ENCODE measurements around the gene COPB2. TPM values are rescaled to one million over a fixed set of nuclear protein-coding genes. Genes with fewer than 3 reads are reported as not detected.
"Not testable (repeated sequence)": the region's sequence is repeated elsewhere in the genome, so short reads cannot be mapped to it uniquely, and the experiment has no call there.

The COPB2 gene
- total and polyA plus RNA-seq, 2 donors (not counting 1 experiment from before 2014, with no cell fraction given), result 15.9 to 75.4 TPM

DNA sequence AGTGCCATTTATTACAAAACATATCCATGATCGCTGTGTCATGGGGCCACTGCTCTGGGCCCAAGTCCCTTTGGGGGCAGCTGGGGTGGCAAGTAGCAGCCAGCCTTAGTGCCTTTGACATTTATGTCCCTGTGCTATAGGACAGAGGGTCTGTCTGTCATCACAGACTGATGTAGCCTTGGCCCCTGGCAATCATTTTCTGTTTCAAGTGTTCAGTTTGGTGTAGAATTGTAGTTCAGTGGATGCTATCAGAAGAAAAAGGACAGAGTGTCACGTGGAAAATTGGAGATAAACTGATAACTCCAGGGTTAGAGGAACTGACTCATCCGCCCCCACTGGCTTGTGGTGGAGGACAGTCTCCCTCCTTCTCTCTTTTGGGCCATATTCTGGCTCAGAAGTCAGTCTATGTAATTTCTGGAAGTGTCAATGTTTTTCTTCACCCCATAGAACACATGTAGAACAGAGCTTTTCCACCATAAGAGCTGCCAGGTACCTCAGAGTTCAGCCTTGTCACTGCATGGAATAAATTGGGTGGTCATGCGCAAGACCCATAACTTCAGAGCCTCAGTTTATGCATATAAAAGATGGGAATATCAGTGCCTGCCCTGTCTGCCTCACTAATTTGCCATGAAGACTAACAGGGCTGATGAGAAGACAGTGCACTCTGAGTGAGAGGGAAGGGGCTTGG lies 50.1 kb downstream of the COPB2 start:
- CTCF ChIA-PET, result no interaction called here
- no peak overlapping the region for H3K27ac ChIP-seq (ENCODE audit: low read length in 2 of 2)
- peaks cover 2% of the 10 kb centered on the region for H3K9me3 Mint-ChIP-seq (ENCODE audit: insufficient read depth)

GRCh38 chr3:139338405-139338804 lies 51.0 kb downstream of the COPB2 start:
- WGBS (ENCODE audit: insufficient coverage), result 91% methylated on average over 4 of the region's 4 CpGs
- Histone ChIP-seq H3K9me3 (ENCODE audit: control extremely low read depth in 1 of 3, control insufficient read depth in 2 of 3, insufficient read depth in 1 of 3, low read length in 2 of 3) (peaks cover 0 to 1% (median 0%) of the 10 kb centered on the region in 3 donors), H3K9ac (ENCODE audit: low read length) (no peak overlapping the region), H3K4me2 (replicated peaks; ENCODE audit: low read depth, low read length, poor library complexity, severe bottlenecking) (no peak overlapping the region), H3K27me3 (replicated peaks in 1 of 4; ENCODE audit: control extremely low read depth in 1 of 4, control insufficient read depth in 3 of 4, insufficient read depth in 4 of 4, low read length in 3 of 4) (peaks cover 0 to 13% (median 3%) of the 10 kb centered on the region in 4 experiments), H2AFZ (ENCODE audit: insufficient read depth, low read depth, low read length, poor library complexity, severe bottlenecking) (no peak overlapping the region), H3K79me2 (ENCODE audit: control insufficient read depth, insufficient read depth, low read length) (peaks cover 4% of the 10 kb centered on the region), H3K4me3 (ENCODE audit: control extremely low read depth in 1 of 5, extremely low read depth in 1 of 5, insufficient read depth in 1 of 5, low read depth in 2 of 5, low read length in 4 of 5) (no peak overlapping the region), H3K27ac (ENCODE audit: low read length in 2 of 2) (no peak overlapping the region), H3K4me1 (ENCODE audit: control insufficient read depth in 2 of 2, insufficient read depth in 2 of 2, low read length in 2 of 2) (peaks cover 0 to 1% of the 10 kb centered on the region in 2 donors), H3K36me3 (replicated peaks in 1 of 2; ENCODE audit: control extremely low read depth in 1 of 2, control insufficient read depth in 1 of 2, extremely low read depth in 1 of 2, insufficient read depth in 2 of 2, low read length in 1 of 2) (no peaks in the 10 kb centered on the region), H4K20me1 (ENCODE audit: control insufficient read depth, insufficient read depth, low read length, poor library complexity, severe bottlenecking) (no peaks in the 10 kb centered on the region)
- intact Hi-C loops (cut with micrococcal nuclease), result no loop called here
- TF ChIP-seq EZH2 (IDR thresholded peaks at IDR 0.05; ENCODE audit: borderline replicate concordance, insufficient read depth, low read depth, low read length, poor library complexity, severe bottlenecking), result no peak
- TF ChIP-seq, protein P1, sequence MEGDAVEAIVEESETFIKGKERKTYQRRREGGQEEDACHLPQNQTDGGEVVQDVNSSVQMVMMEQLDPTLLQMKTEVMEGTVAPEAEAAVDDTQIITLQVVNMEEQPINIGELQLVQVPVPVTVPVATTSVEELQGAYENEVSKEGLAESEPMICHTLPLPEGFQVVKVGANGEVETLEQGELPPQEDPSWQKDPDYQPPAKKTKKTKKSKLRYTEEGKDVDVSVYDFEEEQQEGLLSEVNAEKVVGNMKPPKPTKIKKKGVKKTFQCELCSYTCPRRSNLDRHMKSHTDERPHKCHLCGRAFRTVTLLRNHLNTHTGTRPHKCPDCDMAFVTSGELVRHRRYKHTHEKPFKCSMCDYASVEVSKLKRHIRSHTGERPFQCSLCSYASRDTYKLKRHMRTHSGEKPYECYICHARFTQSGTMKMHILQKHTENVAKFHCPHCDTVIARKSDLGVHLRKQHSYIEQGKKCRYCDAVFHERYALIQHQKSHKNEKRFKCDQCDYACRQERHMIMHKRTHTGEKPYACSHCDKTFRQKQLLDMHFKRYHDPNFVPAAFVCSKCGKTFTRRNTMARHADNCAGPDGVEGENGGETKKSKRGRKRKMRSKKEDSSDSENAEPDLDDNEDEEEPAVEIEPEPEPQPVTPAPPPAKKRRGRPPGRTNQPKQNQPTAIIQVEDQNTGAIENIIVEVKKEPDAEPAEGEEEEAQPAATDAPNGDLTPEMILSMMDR (IDR thresholded peaks at IDR 0.05), result no peak
- no peak overlapping the region for H3K4me3 Mint-ChIP-seq
- peaks cover 3% of the 10 kb centered on the region for H3K4me1 Mint-ChIP-seq
- CTCF ChIA-PET, result no interaction called here
- H3K27me3 Mint-ChIP-seq, result peaks cover 26% of the 10 kb centered on the region
- H3K9me3 Mint-ChIP-seq (ENCODE audit: insufficient read depth), result peaks cover 2% of the 10 kb centered on the region
- ATAC-seq (ENCODE audit: low read depth) (no peak), DNase-seq (no peak)
- H3K27ac Mint-ChIP-seq, result no peak overlapping the region
- POLR2A ChIA-PET, result no interaction called here

More for the DNA sequence above, 50.1 kb downstream of the COPB2 start:
- Histone ChIP-seq H3K36me3 (replicated peaks in 1 of 2; ENCODE audit: control extremely low read depth in 1 of 2, control insufficient read depth in 1 of 2, extremely low read depth in 1 of 2, insufficient read depth in 2 of 2, low read length in 1 of 2) (no peaks in the 10 kb centered on the region), H3K4me1 (ENCODE audit: control insufficient read depth in 2 of 2, insufficient read depth in 2 of 2, low read length in 2 of 2) (peaks cover 2 to 6% of the 10 kb centered on the region in 2 donors), H3K4me3 (ENCODE audit: control extremely low read depth in 1 of 5, extremely low read depth in 1 of 5, insufficient read depth in 1 of 5, low read depth in 2 of 5, low read length in 4 of 5) (no peak overlapping the region), H3K9ac (ENCODE audit: low read length) (no peak overlapping the region), H3K9me3 (ENCODE audit: control extremely low read depth in 1 of 3, control insufficient read depth in 2 of 3, insufficient read depth in 1 of 3, low read length in 2 of 3) (peaks cover 0 to 4% (median 0%) of the 10 kb centered on the region in 3 donors), H3K79me2 (ENCODE audit: control insufficient read depth, insufficient read depth, low read length) (peaks cover 13% of the 10 kb centered on the region), H3K27me3 (replicated peaks in 1 of 4; ENCODE audit: control extremely low read depth in 1 of 4, control insufficient read depth in 3 of 4, insufficient read depth in 4 of 4, low read length in 3 of 4) (peaks cover 0 to 13% (median 3%) of the 10 kb centered on the region in 4 experiments), H4K20me1 (ENCODE audit: control insufficient read depth, insufficient read depth, low read length, poor library complexity, severe bottlenecking) (no peaks in the 10 kb centered on the region), H3K4me2 (replicated peaks; ENCODE audit: low read depth, low read length, poor library complexity, severe bottlenecking) (no peak overlapping the region), H2AFZ (ENCODE audit: insufficient read depth, low read depth, low read length, poor library complexity, severe bottlenecking) (no peak overlapping the region)
- ATAC-seq (ENCODE audit: low read depth) (no peak), DNase-seq (no peak)
- Mint-ChIP-seq H3K27ac (no peak overlapping the region), H3K27me3 (peaks cover 26% of the 10 kb centered on the region), H3K4me1 (peaks cover 8% of the 10 kb centered on the region), H3K4me3 (no peak overlapping the region)
- TF ChIP-seq EZH2 (IDR thresholded peaks at IDR 0.05; ENCODE audit: borderline replicate concordance, insufficient read depth, low read depth, low read length, poor library complexity, severe bottlenecking), result no peak
- TF ChIP-seq, protein P1 (IDR thresholded peaks at IDR 0.05), result no peak
- WGBS (ENCODE audit: insufficient coverage), result 43% methylated on average over 1 of the region's 4 CpGs
- intact Hi-C loops (cut with micrococcal nuclease), result no loop called here
- POLR2A ChIA-PET, result no interaction called here

DNA sequence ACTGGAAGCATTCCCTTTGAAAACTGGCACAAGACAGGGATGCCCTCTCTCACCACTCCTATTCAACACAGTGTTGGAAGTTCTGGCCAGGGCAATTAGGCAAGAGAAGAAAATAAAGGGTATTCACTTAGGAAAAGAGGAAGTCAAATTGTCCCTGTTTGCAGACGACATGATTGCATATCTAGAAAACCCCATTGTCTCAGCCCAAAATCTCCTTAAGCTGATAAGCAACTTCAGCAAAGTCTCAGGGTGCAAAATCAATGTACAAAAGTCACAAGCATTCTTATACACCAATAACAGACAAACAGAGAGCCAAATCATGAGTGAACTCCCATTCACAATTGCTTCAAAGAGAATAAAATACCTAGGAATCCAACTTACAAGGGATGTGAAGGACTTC lies 54.8 kb downstream of the COPB2 start:
- H3K79me2 ChIP-seq (ENCODE audit: control insufficient read depth, insufficient read depth, low read length); H3K4me2 ChIP-seq (replicated peaks; ENCODE audit: low read depth, low read length, poor library complexity, severe bottlenecking): not testable (repeated sequence)
- H3K27me3 ChIP-seq (replicated peaks in 1 of 4; ENCODE audit: control extremely low read depth in 1 of 4, control insufficient read depth in 3 of 4, insufficient read depth in 4 of 4, low read length in 3 of 4), result peaks cover 0 to 21% (median 11%) of the 10 kb centered on the region in 4 experiments

More for the DNA sequence above, 54.8 kb downstream of the COPB2 start:
- H3K4me1 Mint-ChIP-seq; H3K9me3 Mint-ChIP-seq (ENCODE audit: insufficient read depth); H3K4me1 ChIP-seq (ENCODE audit: control insufficient read depth in 2 of 2, insufficient read depth in 2 of 2, low read length in 2 of 2); POLR2A ChIA-PET; intact Hi-C loops (cut with micrococcal nuclease); H3K27ac Mint-ChIP-seq; H3K27ac ChIP-seq (ENCODE audit: low read length in 2 of 2); DNase-seq; H2AFZ ChIP-seq (ENCODE audit: insufficient read depth, low read depth, low read length, poor library complexity, severe bottlenecking); H3K4me3 ChIP-seq (ENCODE audit: control extremely low read depth in 1 of 5, extremely low read depth in 1 of 5, insufficient read depth in 1 of 5, low read depth in 2 of 5, low read length in 4 of 5); H3K9ac ChIP-seq (ENCODE audit: low read length); H3K9me3 ChIP-seq (ENCODE audit: control extremely low read depth in 1 of 3, control insufficient read depth in 2 of 3, insufficient read depth in 1 of 3, low read length in 2 of 3); ATAC-seq (ENCODE audit: low read depth); H3K4me3 Mint-ChIP-seq; CTCF ChIA-PET; H4K20me1 ChIP-seq (ENCODE audit: control insufficient read depth, insufficient read depth, low read length, poor library complexity, severe bottlenecking); H3K36me3 ChIP-seq (replicated peaks in 1 of 2; ENCODE audit: control extremely low read depth in 1 of 2, control insufficient read depth in 1 of 2, extremely low read depth in 1 of 2, insufficient read depth in 2 of 2, low read length in 1 of 2): not testable (repeated sequence)
- WGBS (ENCODE audit: insufficient coverage), result no CpG with 5 or more reads among the region's 1 CpG
- H3K27me3 Mint-ChIP-seq, result peaks cover 42% of the 10 kb centered on the region

All from B cell (primary cell).